HuH-7 (cell line): Measurements from ENCODE around the gene GPR37L1.
"Not testable (repeated sequence)": the region's sequence is repeated elsewhere in the genome, so short reads cannot be mapped to it uniquely, and the experiment has no call there.

ENCODE experiments used
- DNase-seq: peaks from one replicate; pipeline ENCODE4 v3.0.0; 2011; ENCODE audit warnings: low spot score

Gene GPR37L1

DNA sequence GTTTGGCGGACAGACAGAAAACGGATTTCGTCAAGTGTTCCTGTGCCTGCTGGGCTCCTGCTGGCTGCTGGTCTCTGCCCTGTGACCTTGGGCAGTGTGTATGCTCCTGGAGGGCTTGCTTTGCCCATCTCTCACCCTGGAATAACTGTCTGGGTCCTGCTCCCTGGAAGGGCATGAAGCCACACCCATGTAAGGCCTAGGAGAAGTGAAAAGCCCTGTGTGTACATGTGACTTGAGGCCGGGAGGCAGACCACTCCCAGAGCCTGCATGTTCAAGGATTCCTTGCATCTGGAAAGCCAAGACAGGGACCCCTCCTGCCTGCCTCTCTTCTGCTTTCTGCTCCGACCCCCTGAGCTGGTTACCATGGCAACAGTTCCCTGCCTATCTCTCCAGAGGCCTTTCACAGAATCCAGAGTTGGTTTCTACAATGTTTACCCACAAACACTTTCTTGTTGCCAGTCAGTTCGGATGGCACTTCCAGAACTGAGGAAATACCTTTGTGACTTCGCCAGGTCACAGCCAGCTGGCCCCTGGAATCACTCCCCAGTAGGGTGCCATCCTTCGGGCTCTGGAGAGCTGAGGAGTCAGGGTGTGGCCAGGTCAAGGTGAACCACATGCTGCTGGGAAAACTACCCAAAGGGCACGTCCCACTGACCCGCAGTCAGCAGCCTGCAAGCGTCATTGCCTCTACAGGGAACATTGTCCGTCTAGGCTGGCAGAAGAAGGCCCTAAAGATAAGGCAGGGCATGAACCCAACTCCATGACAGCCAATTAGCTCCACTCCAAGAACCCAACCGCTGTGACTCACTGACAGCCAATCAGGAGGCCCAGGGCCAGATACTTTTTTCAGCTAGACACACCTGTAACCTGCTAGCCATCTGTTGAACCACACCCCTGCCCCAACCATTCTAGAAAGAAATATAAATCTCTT lies 14.7 kb upstream of the GPR37L1 start:
- no peak for DNase-seq

- no peak for DNase-seq
Observed at GRCh38 chr1:202110977-202111376, 11.7 kb upstream of the GPR37L1 start.

DNA sequence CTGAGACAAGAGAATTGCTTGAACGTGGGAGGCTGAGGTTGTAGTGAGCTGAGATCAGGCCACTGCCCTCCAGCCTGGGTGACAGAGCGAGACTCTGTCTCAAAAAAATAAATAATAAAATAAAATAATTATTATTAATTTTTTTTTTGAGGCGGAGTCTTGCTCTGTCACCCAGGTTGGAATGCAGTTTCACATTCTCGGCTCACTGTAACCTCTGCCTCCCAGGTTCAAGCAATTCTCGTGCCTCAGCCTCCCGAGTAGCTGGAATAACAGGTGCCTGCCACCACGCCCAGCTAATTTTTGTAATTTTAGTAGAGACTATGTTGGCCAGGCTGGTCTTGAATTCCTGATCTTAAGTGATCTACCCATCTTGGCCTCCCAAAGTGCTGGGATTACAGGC lies 11.1 kb upstream of the GPR37L1 start:
- DNase-seq: not testable (repeated sequence)

- DNase-seq: no peak
Observed at GRCh38 chr1:202112859-202113689, 9.6 kb upstream of the GPR37L1 start.

DNA sequence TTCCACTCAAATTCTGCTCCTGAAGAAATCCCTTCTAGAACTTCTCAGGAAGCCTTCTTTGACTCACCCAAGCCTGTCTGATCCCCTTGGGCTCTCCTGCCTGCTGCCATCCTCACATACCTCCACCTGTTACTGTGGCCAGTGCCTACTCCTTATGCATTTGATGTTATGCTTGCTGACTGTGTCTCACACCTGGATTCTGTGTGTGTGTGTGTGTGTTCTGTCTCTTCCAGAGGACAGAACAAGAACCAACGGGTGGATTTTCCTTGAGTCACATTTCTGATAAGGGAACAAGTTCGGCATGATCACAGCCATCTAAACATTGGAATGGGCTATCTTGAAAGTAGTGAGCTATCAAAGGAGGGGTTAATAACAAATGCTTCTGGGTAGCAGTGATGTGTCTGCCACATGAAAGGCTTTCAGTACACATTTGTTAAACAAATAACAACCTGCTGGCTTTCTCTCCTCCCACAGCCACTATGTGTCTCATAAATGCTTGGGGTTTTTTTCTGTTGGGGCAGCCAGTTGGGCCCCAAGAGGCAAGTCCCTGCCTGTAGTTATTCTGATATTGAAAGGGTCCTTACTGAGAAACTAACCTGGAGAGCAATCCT lies 8.9 kb upstream of the GPR37L1 start:
- DNase-seq: no peak

GRCh38 chr1:202116287-202116686 lies 6.4 kb upstream of the GPR37L1 start:
- no peak for DNase-seq

DNA sequence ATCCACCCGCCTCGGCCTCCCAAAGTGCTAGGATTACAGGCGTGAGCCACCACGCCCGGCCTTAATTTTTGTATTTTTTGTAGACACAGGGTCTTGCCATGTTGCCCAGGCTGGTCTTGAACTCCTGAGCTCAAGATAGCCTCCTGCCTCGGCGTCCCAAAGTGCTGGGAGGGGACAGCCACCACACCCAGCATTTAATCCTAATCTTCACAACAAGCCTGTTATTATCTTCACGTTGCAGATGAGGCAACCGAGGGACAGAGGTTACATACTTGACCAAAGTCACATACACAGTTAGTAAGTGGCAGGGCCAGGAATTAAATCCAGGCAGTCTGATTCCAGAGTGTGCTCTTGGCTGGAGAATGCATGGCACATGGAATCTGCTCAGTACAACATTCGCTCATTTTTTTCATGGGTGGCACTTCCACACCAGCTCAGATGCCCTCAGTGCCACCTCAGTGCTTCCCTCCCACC lies 4.8 kb upstream of the GPR37L1 start:
- no peak for DNase-seq

GRCh38 chr1:202121006-202121405 lies 1.7 kb upstream of the GPR37L1 start:
- no peak for DNase-seq

GRCh38 chr1:202123336-202123813 lies 658 bp downstream of the GPR37L1 start:
- DNase-seq: no peak

DNA sequence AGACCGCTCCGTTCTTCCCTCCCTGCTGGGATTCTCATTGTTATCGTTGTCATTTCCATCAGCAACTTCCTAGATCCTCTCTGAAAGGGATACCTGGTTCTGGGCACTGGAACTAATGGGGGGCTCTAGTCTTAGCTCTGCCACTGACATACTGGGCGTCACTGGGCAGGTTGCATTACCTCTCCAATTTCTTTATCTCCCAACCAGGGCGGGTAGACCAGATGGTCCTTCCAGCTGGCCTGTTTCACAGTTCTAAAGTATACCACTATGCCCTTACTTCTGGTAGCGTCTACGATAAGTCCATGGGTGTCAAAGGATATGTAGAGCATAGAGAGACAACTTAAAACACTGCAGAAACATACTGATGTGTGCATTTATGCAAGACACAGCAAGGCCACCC lies 1.4 kb downstream of the GPR37L1 start:
- no peak for DNase-seq

GRCh38 chr1:202125611-202126010 lies 2.9 kb downstream of the GPR37L1 start:
- DNase-seq: no peak

- no peak for DNase-seq
Observed at GRCh38 chr1:202126426-202126825, 3.7 kb downstream of the GPR37L1 start.

DNA sequence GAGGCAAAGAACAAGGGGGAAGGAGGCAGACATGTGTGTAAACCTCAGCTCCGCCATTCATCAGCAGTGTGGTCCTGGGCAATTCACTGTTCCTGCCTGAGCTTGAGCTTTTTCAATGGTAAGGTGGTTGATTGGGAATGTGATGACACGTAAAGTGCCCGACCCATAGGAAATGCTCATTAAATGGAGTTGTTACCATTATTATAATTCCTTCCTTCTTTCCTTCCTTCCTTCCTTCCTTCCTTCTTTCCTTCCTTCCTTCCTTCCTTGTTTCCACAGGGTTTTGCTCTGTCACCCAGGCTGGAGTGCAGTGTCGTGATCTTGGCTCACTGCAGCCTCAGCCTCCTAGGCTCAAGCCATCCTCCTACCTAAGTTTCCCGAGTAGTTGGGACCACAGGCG lies 4.3 kb downstream of the GPR37L1 start:
- no peak for DNase-seq

DNA sequence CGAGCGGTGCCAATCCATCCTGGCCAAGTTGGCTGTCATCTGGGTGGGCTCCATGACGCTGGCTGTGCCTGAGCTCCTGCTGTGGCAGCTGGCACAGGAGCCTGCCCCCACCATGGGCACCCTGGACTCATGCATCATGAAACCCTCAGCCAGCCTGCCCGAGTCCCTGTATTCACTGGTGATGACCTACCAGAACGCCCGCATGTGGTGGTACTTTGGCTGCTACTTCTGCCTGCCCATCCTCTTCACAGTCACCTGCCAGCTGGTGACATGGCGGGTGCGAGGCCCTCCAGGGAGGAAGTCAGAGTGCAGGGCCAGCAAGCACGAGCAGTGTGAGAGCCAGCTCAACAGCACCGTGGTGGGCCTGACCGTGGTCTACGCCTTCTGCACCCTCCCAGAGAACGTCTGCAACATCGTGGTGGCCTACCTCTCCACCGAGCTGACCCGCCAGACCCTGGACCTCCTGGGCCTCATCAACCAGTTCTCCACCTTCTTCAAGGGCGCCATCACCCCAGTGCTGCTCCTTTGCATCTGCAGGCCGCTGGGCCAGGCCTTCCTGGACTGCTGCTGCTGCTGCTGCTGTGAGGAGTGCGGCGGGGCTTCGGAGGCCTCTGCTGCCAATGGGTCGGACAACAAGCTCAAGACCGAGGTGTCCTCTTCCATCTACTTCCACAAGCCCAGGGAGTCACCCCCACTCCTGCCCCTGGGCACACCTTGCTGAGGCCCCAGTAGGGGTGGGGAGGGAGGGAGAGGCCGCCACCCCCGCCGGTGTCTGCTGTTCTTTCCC lies 5.3 kb downstream of the GPR37L1 start:
- DNase-seq: no peak

DNA sequence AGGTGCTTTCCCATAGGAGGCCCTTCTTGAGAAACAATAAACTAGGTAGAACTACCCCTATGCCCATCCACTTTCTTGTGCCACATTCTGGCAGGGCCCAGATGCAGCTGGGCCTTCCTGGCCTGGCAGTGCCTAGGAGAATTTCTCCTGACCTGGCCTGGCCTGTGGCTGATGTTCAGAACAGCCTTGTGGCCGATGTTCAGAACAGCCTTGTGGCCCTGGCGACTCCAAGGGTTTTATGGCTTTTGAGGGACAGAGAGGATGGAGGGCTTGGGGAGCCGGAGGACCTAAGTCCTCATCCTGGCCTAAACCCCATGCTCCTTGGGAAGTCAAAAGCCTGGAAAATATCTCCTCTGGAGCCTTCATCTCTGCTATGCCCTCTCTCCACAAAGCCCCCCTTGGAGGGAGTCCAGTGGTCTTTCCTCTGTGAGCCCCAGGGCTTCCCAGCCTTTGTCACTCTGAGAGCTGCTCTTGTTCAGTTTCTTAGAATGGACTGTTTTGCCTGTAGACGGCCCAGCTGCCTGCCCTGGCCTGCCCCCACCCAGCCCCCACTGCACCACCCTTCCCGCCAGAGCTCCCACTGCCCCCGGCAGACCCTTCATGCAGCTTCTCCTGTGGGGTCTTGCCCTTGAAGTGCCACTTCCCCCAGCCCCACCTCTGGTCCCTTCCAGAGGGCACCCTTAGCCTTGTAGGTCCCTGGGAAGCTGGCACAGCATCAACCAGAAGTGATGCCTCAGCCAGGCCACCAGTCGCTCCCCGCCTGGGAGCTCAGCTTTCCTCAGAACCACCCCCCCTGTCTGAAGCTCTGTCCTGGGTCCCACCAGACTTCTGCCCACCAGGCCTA lies 7.0 kb downstream of the GPR37L1 start:
- DNase-seq: no peak

DNA sequence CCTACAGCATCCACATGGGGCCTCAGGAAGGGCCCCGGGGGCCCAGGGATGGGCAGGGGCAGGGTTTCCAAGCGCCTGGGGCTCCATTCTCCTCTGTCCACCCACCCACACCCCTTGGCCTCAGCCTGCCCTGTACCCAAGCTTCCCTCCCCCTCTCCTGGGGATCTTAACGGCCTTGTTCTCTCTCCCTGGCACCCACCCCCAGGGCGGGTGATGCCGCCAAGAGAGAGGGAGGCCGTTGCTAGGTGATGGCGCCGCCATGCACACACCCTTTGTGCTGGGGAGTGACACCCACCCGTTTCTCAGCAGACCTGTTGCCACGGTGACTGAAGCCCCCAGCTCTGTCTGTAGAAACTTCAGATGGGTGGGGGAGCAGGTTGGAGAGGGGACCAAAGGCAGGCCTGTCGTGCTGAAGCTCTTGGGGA lies 7.6 kb downstream of the GPR37L1 start:
- DNase-seq: no peak

GRCh38 chr1:202130816-202131522 lies 8.3 kb downstream of the GPR37L1 start:
- DNase-seq: no peak

DNA sequence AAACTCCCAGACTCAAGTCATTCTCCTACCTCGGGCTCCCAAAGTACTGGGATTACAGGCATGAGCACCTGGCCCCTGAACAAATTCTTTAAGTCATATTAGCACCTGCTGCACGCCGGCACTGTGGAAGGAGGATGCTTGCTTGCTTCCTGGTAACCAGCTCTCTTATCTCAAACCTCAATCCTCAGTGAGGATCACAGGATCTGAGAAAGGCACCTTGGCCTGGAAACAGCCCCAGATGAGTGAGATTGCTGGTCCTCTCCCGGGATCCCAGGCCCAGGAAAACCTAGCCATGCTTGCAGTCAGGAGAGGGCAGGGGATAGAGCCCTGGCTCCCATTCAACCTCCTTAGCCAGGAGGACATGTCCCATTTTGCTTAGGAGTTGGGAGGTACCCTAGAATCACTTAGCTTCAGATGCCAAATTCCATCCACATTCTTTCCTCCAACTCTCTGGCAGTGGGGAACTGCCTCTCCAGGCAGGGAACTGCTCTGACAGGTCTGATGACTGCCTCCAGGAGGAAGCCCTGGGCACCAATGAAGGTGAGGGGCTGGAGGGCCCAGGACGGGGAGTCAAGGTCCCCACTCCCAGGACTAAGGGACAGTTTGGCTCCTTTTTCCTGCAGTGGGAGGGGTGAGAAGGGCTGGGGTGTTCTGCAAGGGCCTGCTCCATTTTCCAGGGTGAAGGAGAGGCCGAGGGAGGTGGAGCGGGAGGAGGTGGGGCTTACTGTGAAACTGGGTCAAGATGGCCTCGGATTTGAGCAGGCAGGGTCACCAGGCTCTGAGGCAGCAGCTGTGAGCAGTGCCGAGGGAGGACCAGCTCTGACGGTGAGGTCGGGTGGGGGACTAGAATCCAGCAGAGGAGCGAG lies 9.5 kb downstream of the GPR37L1 start:
- DNase-seq: no peak

DNA sequence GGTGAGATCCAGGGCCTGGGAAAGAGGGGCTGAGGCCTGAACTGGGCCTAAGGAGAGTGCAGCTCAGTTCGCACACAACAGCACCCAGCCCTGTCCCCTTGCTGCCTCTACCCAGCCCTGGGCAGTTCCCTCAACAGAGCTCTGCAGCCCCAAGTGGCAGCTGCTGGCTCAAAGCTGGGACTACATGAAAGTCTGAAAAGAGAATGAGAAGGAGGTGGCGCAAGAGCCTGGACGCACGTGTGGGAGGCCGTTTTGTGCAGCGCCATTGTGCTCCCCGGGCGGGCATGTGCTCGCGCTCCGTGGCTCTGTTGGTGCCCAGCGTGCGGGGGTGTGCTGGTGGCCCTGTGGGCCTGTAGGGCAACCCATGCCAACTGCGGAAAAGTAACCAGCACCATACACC lies 10.3 kb downstream of the GPR37L1 start:
- DNase-seq: no peak
